Heart right ventricle (tissue), 16 donors: ENCODE data around the gene FRMD3. TPM values are rescaled to one million over a fixed set of nuclear protein-coding genes. Genes with fewer than 3 reads are reported as not detected.

Experiments used
- ATAC-seq, 8 donors: fragments of 200-7000 bp; cut with Tn5 transposase; one replicate each; pipeline ENCODE4 v1.9.1; 2020; ENCODE audit warnings: mild to moderate bottlenecking in 8 of 8, moderate library complexity in 8 of 8, moderate number of reproducible peaks in 1 of 8
- DNase-seq, 2 donors: peaks; one replicate each; pipeline ENCODE4 v3.0.0-alpha.2; 2020
- H3K27ac ChIP-seq, 10 donors: fragments of 200-600 bp; sonication (generic) in 2 of 10; one replicate each; pipeline versions ENCODE4 v1.5.0 to v1.8.0; 2020 to 2022; ENCODE audit warnings: mild to moderate bottlenecking in 3 of 10
- H3K27me3 ChIP-seq, 7 donors: fragments of 200-600 bp; one replicate each; pipeline ENCODE4 v1.8.0; 2021 to 2022; ENCODE audit warnings: mild to moderate bottlenecking in 2 of 7
- H3K36me3 ChIP-seq, 9 donors: fragments of 200-600 bp; sonication (generic) in 1 of 9; one replicate each; pipeline versions ENCODE4 v1.5.0 to v1.8.0; 2020 to 2022; ENCODE audit warnings: mild to moderate bottlenecking in 2 of 9
- H3K4me1 ChIP-seq, 9 donors: fragments of 200-600 bp; sonication (generic) in 1 of 9; one replicate each; pipeline versions ENCODE4 v1.5.0 to v1.8.0; 2020 to 2022; ENCODE audit warnings: mild to moderate bottlenecking in 4 of 9
- H3K4me3 ChIP-seq, 10 donors: fragments of 200-600 bp; sonication (generic) in 2 of 10; one replicate each; pipeline versions ENCODE4 v1.5.0 to v1.8.0; 2020 to 2022; ENCODE audit warnings: mild to moderate bottlenecking in 7 of 10, moderate library complexity in 2 of 10
- H3K9me3 ChIP-seq, 11 donors: fragments of 200-600 bp in 10 of 11; sonication (generic) in 2 of 11; one replicate each; pipeline versions ENCODE4 v1.5.0 to v1.8.0; 2013 to 2022; ENCODE audit warnings: mild to moderate bottlenecking in 2 of 11, control low read depth in 1 of 11, moderate library complexity in 1 of 11
- CTCF ChIP-seq, 9 donors: fragments of 200-600 bp; sonication (generic) in 2 of 9; IDR thresholded peaks; one replicate each; pipeline versions ENCODE4 v1.5.0 to v1.8.0; 2021 to 2022; ENCODE audit warnings: antibody characterized with exemption in 9 of 9, mild to moderate bottlenecking in 5 of 9, moderate library complexity in 1 of 9
- WGBS, 2 donors: extraction: QIAGEN DNeasy Blood & Tissue Kit; methylation state at CpG; one replicate each; pipeline ENCODE4 v1.1.7; 2013; ENCODE audit warnings: inconsistent platforms in 1 of 2; 5-methylcytosine and 5-hydroxymethylcytosine counted together
- intact Hi-C, 10 donors: fragments of 100-400 bp; cut with DNase I; formaldehyde crosslinking; loops; one replicate each; pipeline versions ENCODE4 v1.11.1 to v1.14.2; 2022
- polyA plus RNA-seq, 2 donors: library from polyadenylated mRNA; stranded (reverse); fragments of 200-250 nt; gene quantifications; one replicate each; pipeline ENCODE4 v1.2.3, GENCODE V29; 2013
- total RNA-seq, 10 donors: library from RNA; stranded (reverse); fragmentation: NEBNext Ultra II Directional in 3 of 10; extraction: Animal tissue kit (Norgen Biotek cat#: 25700) in 3 of 10; gene quantifications; one replicate each; pipeline versions ENCODE4 v1.2.1 to v1.2.4, GENCODE V29; 2021 to 2023
- donor health status: Arrhythmogenic right ventricular cardiomyopathy.
- donor health status: ischemic (EF 13 %, LVEDD 7.1; RV severe dilation, severe dysfunction).
- donor health status: healthy with polysubstance abuse.
- donor health status: DM: no; HTN: yes; CAD: no.
- donor health status: DM: no; HTN: no; CAD: no.
- donor health status: ischemic (EF 25% LVEDD 6.9; RV normal size, moderate dysfunction).
- donor health status: ischemic (EF 25% LVEDD 5.7; RV mildly dilated, moderate dysfunction).
- donor health status: healthy.
- donor health status: DM: yes; HTN: yes; CAD: no.
- donor health status: Ischemic cardiomyopathy.
- donor health status: ischemic (EF 35%, LVEDD 5.7; RV mildly dilated, moderate dysfunction).
- donor health status: nonischemic (EF 11% LVEDD 7.7; RV severe dilation, severe dysfunction).
- donor health status: DM: yes; HTN: yes; CAD: no.
- donor health status: PGD.
- donor health status: ischemic (EF 29% LVEDD 5.4; RV normal size, mild dysfunction).
- donor health status: nonischemic (EF 23%, LVEDD 6.1; RV moderate dilation, normal function).

The FRMD3 gene
- total and polyA plus RNA-seq, 12 donors = 23.1 to 145 (median 98.8) TPM

GRCh38 chr9:83466877-83467276, 71.3 kb downstream of the FRMD3 start:
- peak overlapping the region in 5 of 10 donors; percentile 10 to 78 (median 38) for H3K27ac ChIP-seq
- peaks cover 0 to 55% (median 34%) of the 10 kb centered on the region in 9 donors for H3K4me1 ChIP-seq
- H3K9me3 ChIP-seq = no peaks in the 10 kb centered on the region
- H3K36me3 ChIP-seq = no peaks in the 10 kb centered on the region
- no peak for TF ChIP-seq CTCF (IDR thresholded peaks at IDR 0.05)
- intact Hi-C loops = no loop called here
- no peaks in the 10 kb centered on the region for H3K27me3 ChIP-seq
- ATAC-seq (no peak), DNase-seq (no peak)
- H3K4me3 ChIP-seq = no peak overlapping the region
- WGBS, 2 donors = 42 to 51% methylated on average over 2 of the region's 2 CpGs

DNA sequence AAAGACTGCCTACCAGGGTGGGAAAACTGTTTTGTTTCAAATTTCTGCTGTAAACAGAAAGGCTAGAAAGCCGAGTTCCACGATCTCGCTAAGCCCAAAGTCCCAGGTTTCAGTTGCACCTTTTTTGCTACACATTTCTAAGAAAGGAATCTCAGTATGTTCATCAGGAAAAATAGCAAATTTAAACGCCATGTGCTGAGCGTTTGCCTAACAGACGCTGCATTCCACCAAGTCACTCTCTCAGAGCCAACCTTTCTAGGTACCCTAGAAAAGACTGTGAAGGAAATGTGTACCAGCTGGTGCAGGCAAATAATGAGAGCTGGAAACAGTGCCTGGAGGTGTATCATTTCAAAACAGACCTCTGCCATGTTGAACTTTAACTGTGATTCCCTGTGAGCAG, 71.8 kb downstream of the FRMD3 start:
- intact Hi-C loops = no loop called here
- ATAC-seq (no peak), DNase-seq (no peak)
- TF ChIP-seq CTCF (IDR thresholded peaks at IDR 0.05) = no peak
- H3K27ac ChIP-seq = peak overlapping the region in 2 of 10 donors; percentile 64 to 78
- no peaks in the 10 kb centered on the region for H3K36me3 ChIP-seq
- 93 to 95% methylated on average over 6 of the region's 6 CpGs for WGBS, 2 donors
- H3K4me3 ChIP-seq = no peak overlapping the region
- peaks cover 0 to 5% (median 0%) of the 10 kb centered on the region in 11 donors for H3K9me3 ChIP-seq
- H3K27me3 ChIP-seq = no peaks in the 10 kb centered on the region
- peaks cover 0 to 50% (median 29%) of the 10 kb centered on the region in 9 donors for H3K4me1 ChIP-seq

- DNase-seq (no peak), ATAC-seq (peak in 3 of 8 donors; percentile 16 to 38 (median 33))
- 75 to 88% methylated on average over 4 of the region's 4 CpGs for WGBS, 2 donors
- intact Hi-C loops = loop anchor here in 1 of 10 donors (10.0 kb wide), 1 partner anchor 65 kb away; no protein-coding TSS in a partner anchor
- Histone ChIP-seq H3K9me3 (peaks cover 0 to 10% (median 0%) of the 10 kb centered on the region in 11 donors), H3K4me3 (no peak overlapping the region), H3K27ac (no peak overlapping the region), H3K27me3 (no peaks in the 10 kb centered on the region), H3K4me1 (no peaks in the 10 kb centered on the region), H3K36me3 (no peaks in the 10 kb centered on the region)
- TF ChIP-seq CTCF (IDR thresholded peaks at IDR 0.05) = no peak
Measured at GRCh38 chr9:83459830-83460229, 78.4 kb downstream of the FRMD3 start.

- ATAC-seq (no peak), DNase-seq (no peak)
- H3K27ac ChIP-seq = no peak overlapping the region
- no peaks in the 10 kb centered on the region for H3K36me3 ChIP-seq
- 97 to 99% methylated on average over 2 of the region's 2 CpGs for WGBS, 2 donors
- no peaks in the 10 kb centered on the region for H3K27me3 ChIP-seq
- no peaks in the 10 kb centered on the region for H3K4me1 ChIP-seq
- intact Hi-C loops = loop anchor here in 1 of 10 donors (10.0 kb wide), 1 partner anchor 64 kb away; no protein-coding TSS in a partner anchor
- H3K9me3 ChIP-seq = peaks cover 0 to 10% (median 0%) of the 10 kb centered on the region in 11 donors
- no peak for TF ChIP-seq CTCF (IDR thresholded peaks at IDR 0.05)
- H3K4me3 ChIP-seq = no peak overlapping the region
Measured at GRCh38 chr9:83458530-83458929, 79.7 kb downstream of the FRMD3 start.
